ENCODE data around the gene KCNMA1.

Gene KCNMA1

GRCh38 chr10:77042706-77043419 is 594.7 kb downstream of the KCNMA1 start:
- H3K4me3 ChIP-seq (ENCODE audit: insufficient read depth, low read depth, low read length, poor library complexity, severe bottlenecking), result no peak overlapping the region
- DNase-seq, result no peak
- no peaks in the 10 kb centered on the region for H3K4me1 ChIP-seq (ENCODE audit: control insufficient read depth, insufficient read depth, low read length, poor library complexity, severe bottlenecking)
- no peaks in the 10 kb centered on the region for H3K9me3 ChIP-seq (ENCODE audit: control insufficient read depth, low read length)
- H3K36me3 ChIP-seq (ENCODE audit: control insufficient read depth, insufficient read depth, low read length), result no peaks in the 10 kb centered on the region
- H3K27me3 ChIP-seq (replicated peaks; ENCODE audit: control insufficient read depth, insufficient read depth, low read length, poor library complexity, severe bottlenecking), result no peaks in the 10 kb centered on the region
- H3K27ac ChIP-seq (ENCODE audit: insufficient read depth, low read length, poor library complexity, severe bottlenecking), result no peak overlapping the region

- H3K36me3 ChIP-seq (ENCODE audit: control insufficient read depth, insufficient read depth, low read length), result no peaks in the 10 kb centered on the region
- no peak overlapping the region for H3K4me3 ChIP-seq (ENCODE audit: insufficient read depth, low read depth, low read length, poor library complexity, severe bottlenecking)
- no peaks in the 10 kb centered on the region for H3K4me1 ChIP-seq (ENCODE audit: control insufficient read depth, insufficient read depth, low read length, poor library complexity, severe bottlenecking)
- H3K27me3 ChIP-seq (replicated peaks; ENCODE audit: control insufficient read depth, insufficient read depth, low read length, poor library complexity, severe bottlenecking), result no peaks in the 10 kb centered on the region
- DNase-seq, result no peak
- H3K9me3 ChIP-seq (ENCODE audit: control insufficient read depth, low read length), result no peaks in the 10 kb centered on the region
- H3K27ac ChIP-seq (ENCODE audit: insufficient read depth, low read length, poor library complexity, severe bottlenecking), result no peak overlapping the region
Observed at GRCh38 chr10:77041636-77042258, 595.9 kb downstream of the KCNMA1 start.

DNA sequence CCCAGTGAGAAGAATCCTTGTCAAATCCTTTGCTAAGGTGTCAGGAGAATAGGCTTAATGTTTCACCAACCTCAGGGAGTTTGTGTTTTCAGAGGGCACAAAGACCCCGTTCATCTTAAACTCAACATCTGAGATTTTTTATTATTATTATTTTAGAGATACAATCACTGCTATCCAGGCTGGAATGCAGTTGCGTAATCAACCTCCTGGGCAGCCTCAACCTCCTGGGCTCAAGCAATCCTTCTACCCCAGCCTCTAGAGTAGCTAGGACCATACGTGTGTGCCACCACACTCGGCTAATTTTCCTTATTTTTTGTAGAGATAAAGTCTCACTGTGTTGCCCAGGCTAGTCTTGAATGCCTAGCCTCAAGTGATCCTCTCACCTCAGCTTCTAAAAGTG is 599.2 kb downstream of the KCNMA1 start:
- H3K36me3 ChIP-seq (ENCODE audit: control insufficient read depth, insufficient read depth, low read length), result no peaks in the 10 kb centered on the region
- no peaks in the 10 kb centered on the region for H3K9me3 ChIP-seq (ENCODE audit: control insufficient read depth, low read length)
- H3K4me1 ChIP-seq (ENCODE audit: control insufficient read depth, insufficient read depth, low read length, poor library complexity, severe bottlenecking), result no peaks in the 10 kb centered on the region
- H3K4me3 ChIP-seq (ENCODE audit: insufficient read depth, low read depth, low read length, poor library complexity, severe bottlenecking), result no peak overlapping the region
- H3K27me3 ChIP-seq (replicated peaks; ENCODE audit: control insufficient read depth, insufficient read depth, low read length, poor library complexity, severe bottlenecking), result no peaks in the 10 kb centered on the region
- no peak overlapping the region for H3K27ac ChIP-seq (ENCODE audit: insufficient read depth, low read length, poor library complexity, severe bottlenecking)
- DNase-seq, result no peak

- Histone ChIP-seq H3K9me3 (ENCODE audit: control insufficient read depth, low read length) (no peaks in the 10 kb centered on the region), H3K4me1 (ENCODE audit: control insufficient read depth, insufficient read depth, low read length, poor library complexity, severe bottlenecking) (no peaks in the 10 kb centered on the region), H3K4me3 (ENCODE audit: insufficient read depth, low read depth, low read length, poor library complexity, severe bottlenecking) (no peak overlapping the region), H3K27me3 (replicated peaks; ENCODE audit: control insufficient read depth, insufficient read depth, low read length, poor library complexity, severe bottlenecking) (no peaks in the 10 kb centered on the region), H3K27ac (ENCODE audit: insufficient read depth, low read length, poor library complexity, severe bottlenecking) (no peak overlapping the region), H3K36me3 (ENCODE audit: control insufficient read depth, insufficient read depth, low read length) (no peaks in the 10 kb centered on the region)
- no peak for DNase-seq
Observed at GRCh38 chr10:77037735-77038403, 599.7 kb downstream of the KCNMA1 start.

GRCh38 chr10:77036993-77037734 is 600.4 kb downstream of the KCNMA1 start:
- DNase-seq, result no peak
- Histone ChIP-seq H3K4me1 (ENCODE audit: control insufficient read depth, insufficient read depth, low read length, poor library complexity, severe bottlenecking) (no peaks in the 10 kb centered on the region), H3K27me3 (replicated peaks; ENCODE audit: control insufficient read depth, insufficient read depth, low read length, poor library complexity, severe bottlenecking) (no peaks in the 10 kb centered on the region), H3K4me3 (ENCODE audit: insufficient read depth, low read depth, low read length, poor library complexity, severe bottlenecking) (no peak overlapping the region), H3K9me3 (ENCODE audit: control insufficient read depth, low read length) (no peaks in the 10 kb centered on the region), H3K27ac (ENCODE audit: insufficient read depth, low read length, poor library complexity, severe bottlenecking) (no peak overlapping the region), H3K36me3 (ENCODE audit: control insufficient read depth, insufficient read depth, low read length) (no peaks in the 10 kb centered on the region)

DNA sequence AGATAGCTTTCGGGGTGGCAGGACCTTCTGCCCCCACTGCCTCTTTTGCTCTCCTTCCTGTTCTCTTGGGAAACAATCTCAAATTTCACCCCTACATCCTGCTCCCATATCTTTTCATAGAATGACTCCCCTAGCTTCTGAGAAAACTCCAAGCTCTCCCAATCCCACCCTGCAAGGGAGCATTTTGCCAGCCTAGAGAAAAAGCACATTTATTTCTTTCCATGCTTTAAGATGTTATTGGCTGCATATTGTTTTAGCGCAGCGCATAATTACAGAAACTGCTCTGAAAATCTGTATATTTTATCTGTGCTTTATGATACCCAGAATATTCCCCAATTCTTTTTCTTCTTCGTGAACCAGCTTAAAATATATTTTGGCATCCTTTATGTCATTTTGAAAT is 601.3 kb downstream of the KCNMA1 start:
- Histone ChIP-seq H3K36me3 (ENCODE audit: control insufficient read depth, insufficient read depth, low read length) (no peaks in the 10 kb centered on the region), H3K4me3 (ENCODE audit: insufficient read depth, low read depth, low read length, poor library complexity, severe bottlenecking) (no peak overlapping the region)

GRCh38 chr10:77034795-77035194 is 602.8 kb downstream of the KCNMA1 start:
- H3K9me3 ChIP-seq (ENCODE audit: control insufficient read depth, low read length), result no peaks in the 10 kb centered on the region
- DNase-seq, result no peak
- no peak overlapping the region for H3K27ac ChIP-seq (ENCODE audit: insufficient read depth, low read length, poor library complexity, severe bottlenecking)

More for the DNA sequence above, 601.3 kb downstream of the KCNMA1 start:
- no peak overlapping the region for H3K27ac ChIP-seq (ENCODE audit: insufficient read depth, low read length, poor library complexity, severe bottlenecking)
- H3K27me3 ChIP-seq (replicated peaks; ENCODE audit: control insufficient read depth, insufficient read depth, low read length, poor library complexity, severe bottlenecking), result no peaks in the 10 kb centered on the region
- DNase-seq, result no peak
- H3K4me1 ChIP-seq (ENCODE audit: control insufficient read depth, insufficient read depth, low read length, poor library complexity, severe bottlenecking), result no peaks in the 10 kb centered on the region
- no peaks in the 10 kb centered on the region for H3K9me3 ChIP-seq (ENCODE audit: control insufficient read depth, low read length)

DNA sequence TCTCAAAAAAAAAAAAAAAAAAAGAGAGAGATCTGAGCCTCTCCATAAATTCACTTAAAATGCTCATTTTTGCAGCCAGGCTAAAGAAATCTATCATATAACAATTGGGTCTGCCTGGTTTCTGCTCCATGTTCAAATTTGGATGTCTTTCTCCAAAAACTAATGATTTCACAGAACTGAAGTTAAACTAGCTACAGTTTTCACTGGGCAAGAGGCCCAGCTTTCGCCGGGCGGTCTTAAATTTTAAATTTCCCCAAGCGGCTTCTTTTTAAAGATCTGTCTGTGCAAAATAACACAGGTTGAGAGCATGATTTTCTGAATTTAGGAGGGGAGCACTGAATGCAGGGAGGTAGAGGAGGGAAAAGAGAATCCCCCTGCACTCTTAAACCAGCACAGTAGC is 603.4 kb downstream of the KCNMA1 start:
- H3K27ac ChIP-seq (ENCODE audit: insufficient read depth, low read length, poor library complexity, severe bottlenecking), result no peak overlapping the region
- no peak for DNase-seq
- H3K36me3 ChIP-seq (ENCODE audit: control insufficient read depth, insufficient read depth, low read length), result no peaks in the 10 kb centered on the region
- H3K9me3 ChIP-seq (ENCODE audit: control insufficient read depth, low read length), result no peaks in the 10 kb centered on the region
- H3K4me3 ChIP-seq (ENCODE audit: insufficient read depth, low read depth, low read length, poor library complexity, severe bottlenecking), result no peak overlapping the region
- H3K4me1 ChIP-seq (ENCODE audit: control insufficient read depth, insufficient read depth, low read length, poor library complexity, severe bottlenecking), result no peaks in the 10 kb centered on the region
- no peaks in the 10 kb centered on the region for H3K27me3 ChIP-seq (replicated peaks; ENCODE audit: control insufficient read depth, insufficient read depth, low read length, poor library complexity, severe bottlenecking)

More at GRCh38 chr10:77034795-77035194, 602.8 kb downstream of the KCNMA1 start:
- Histone ChIP-seq H3K27me3 (replicated peaks; ENCODE audit: control insufficient read depth, insufficient read depth, low read length, poor library complexity, severe bottlenecking) (no peaks in the 10 kb centered on the region), H3K4me1 (ENCODE audit: control insufficient read depth, insufficient read depth, low read length, poor library complexity, severe bottlenecking) (no peaks in the 10 kb centered on the region), H3K4me3 (ENCODE audit: insufficient read depth, low read depth, low read length, poor library complexity, severe bottlenecking) (no peak overlapping the region), H3K36me3 (ENCODE audit: control insufficient read depth, insufficient read depth, low read length) (no peaks in the 10 kb centered on the region)

DNA sequence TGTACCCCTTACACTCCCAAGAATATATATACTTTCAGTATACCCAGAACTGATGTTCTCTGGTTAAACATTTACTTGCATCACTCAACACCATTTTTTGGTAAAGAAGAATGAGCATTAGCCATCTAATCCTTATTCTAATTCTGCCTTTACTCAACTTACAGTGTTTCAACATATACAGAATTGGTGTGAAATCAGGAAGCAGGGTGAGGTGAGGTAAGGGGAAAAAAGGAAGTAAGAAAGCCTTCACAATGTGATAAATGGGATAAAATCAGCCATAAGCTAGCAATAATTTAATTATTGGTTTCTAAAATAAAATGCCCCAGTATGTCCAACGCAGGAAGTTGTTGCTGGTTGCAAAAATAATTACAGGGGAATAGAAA is 605.4 kb downstream of the KCNMA1 start:
- H3K4me1 ChIP-seq (ENCODE audit: control insufficient read depth, insufficient read depth, low read length, poor library complexity, severe bottlenecking), result no peaks in the 10 kb centered on the region

More for the DNA sequence above, 605.4 kb downstream of the KCNMA1 start:
- H3K36me3 ChIP-seq (ENCODE audit: control insufficient read depth, insufficient read depth, low read length), result no peaks in the 10 kb centered on the region
- H3K4me3 ChIP-seq (ENCODE audit: insufficient read depth, low read depth, low read length, poor library complexity, severe bottlenecking), result no peak overlapping the region
- H3K9me3 ChIP-seq (ENCODE audit: control insufficient read depth, low read length), result no peaks in the 10 kb centered on the region
- H3K27me3 ChIP-seq (replicated peaks; ENCODE audit: control insufficient read depth, insufficient read depth, low read length, poor library complexity, severe bottlenecking), result no peaks in the 10 kb centered on the region
- DNase-seq, result no peak
- H3K27ac ChIP-seq (ENCODE audit: insufficient read depth, low read length, poor library complexity, severe bottlenecking), result no peak overlapping the region

Measured in effector memory CD4-positive, alpha-beta T cell (primary cell).